GM10847 (cell line): ENCODE measurements around the gene ETFRF1.

Experiments
- POLR2A ChIP-seq: IDR thresholded peaks from 2 replicates; pipeline ENCODE4 v1.6.1; 2011; ENCODE audit not compliant: insufficient read length; ENCODE audit errors: extremely low read depth

ETFRF1 gene, protein sequence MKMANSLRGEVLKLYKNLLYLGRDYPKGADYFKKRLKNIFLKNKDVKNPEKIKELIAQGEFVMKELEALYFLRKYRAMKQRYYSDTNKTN

DNA sequence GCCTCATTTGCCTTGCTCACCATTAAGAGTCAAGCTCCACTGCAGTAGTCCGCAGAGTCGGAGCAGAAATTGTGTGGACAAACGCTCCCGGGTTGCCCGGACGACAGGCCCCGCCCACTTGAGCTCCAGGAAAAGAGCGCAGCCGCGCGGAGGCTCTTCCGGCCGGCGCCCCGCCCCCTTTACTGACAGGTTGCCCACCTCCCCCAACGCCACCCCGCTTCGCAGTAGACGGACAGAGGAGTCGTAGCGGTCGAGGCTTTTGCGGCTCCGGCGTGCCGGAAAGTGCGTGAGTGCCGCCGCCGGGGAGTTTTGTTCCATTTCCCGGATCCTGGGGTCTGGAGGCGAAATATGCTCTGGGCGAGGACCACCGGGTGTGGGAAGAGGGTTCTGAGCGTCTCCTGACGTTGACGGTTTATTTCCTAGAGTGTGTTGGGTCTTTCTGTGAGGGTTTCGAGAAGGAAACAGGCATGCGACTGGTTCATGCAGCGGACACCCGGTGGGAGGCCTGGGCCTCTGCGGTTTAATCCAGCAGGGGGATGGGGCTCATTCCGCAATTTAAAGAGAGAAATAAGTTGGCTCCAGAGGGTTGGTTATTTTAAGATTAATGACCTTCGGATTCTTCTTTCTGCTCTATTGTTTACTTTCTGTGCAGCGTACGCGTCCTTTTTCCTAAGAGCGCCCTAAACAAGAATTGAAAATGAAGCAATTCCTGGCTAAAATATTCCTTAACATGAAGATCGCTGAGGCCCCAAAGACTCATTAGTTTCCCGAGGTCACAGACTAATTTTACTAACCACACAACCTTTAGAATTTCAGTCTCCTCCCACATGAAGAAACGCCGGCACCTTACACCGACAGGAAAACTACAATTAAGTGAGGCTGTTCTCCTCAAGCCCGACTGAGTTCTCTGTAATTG lies at the start of gene ETFRF1, which contains the start of gene DNAI7:
Gene ETFRF1 (plus strand): TSS at position 182 of the 916 bp plus-strand sequence. CDS start 8,720 bp downstream, outside the sequence.
Gene DNAI7 (minus strand): TSS at position 105 of the 916 bp plus-strand sequence. CDS start 82 bp downstream, at position 23.
- TF ChIP-seq POLR2A: peak; percentile 73

DNA sequence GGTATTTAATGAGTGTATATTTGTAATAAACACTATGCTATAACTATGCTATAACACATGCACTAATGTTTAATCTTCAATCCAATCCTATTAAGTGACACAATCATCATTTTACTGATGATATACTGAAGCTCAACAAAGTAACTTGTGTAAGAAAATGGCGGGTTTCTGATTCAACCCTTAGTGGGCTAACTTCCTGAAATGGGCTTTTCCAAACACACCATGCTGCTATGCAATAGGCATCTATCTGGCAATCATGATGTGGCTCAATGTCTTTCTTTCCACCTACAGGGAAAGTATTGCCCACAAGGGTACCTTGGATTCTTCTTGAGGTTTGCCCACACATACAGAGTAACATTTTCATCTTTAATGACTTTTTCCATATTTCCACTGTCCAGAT lies 48.4 kb upstream of the ETFRF1 start:
- no peak for TF ChIP-seq POLR2A

DNA sequence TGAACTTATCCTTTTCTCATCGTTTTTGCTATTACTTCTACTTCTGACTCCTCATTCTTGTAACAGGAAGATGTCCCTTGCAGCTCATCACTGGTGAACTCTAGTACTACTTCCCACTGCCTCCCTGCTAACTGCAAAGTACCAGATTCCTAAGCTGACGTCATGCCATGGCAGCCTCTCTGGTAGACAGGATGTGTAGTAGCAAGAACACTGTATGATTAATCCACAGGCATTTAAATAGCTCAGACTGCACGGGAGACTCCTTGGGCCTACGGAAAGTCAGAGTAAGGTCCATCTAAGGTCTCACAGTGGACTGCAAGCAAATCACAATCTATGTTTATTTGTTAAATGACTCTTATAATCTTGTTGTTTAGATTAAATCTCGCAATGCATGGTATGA lies 43.6 kb upstream of the ETFRF1 start:
- TF ChIP-seq POLR2A: no peak

DNA sequence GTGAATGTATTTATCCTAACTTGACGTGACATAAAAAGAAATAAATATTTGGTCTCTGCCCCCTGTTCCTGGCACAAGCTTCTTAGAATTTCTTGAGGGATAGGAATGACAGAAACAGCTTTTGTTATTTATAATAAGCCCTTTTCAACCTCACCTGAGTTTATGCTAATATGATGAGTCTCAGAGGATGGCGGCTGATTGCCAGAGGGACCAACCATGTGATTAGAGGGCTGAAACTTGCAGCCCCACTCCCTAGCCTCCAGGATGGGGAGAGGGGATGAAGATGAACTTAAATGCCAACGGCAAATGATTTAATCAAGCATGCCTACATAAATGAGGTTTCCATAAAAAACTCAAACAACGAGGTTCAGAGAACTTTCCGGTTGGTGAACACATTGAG lies 43.0 kb upstream of the ETFRF1 start:
- TF ChIP-seq POLR2A: no peak

DNA sequence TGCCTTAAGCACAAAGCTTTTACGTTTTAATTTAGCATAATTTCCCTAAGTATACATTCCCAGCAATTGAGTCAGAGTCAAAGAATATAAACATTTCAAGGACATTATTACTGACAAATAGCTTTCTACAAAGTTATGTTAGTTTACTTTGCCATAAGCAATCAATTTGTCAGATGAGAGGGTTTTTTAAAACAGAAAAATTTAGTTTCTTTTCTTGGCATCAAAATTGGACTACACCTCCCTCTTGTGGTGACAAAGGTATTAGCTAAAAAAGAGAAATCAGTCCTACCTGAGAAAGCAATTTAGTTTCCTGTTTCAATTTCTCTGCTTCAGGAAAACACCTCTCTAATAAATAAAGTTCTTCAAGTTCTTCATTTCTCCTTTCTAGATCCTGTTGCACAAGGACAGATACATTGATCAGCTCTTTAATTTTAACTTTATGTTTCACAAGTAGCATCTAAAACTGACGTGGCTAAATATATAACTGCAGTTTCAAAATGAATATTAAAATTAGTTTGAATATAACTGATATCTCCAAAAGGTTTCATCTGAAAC lies 39.9 kb upstream of the ETFRF1 start:
- no peak for TF ChIP-seq POLR2A

DNA sequence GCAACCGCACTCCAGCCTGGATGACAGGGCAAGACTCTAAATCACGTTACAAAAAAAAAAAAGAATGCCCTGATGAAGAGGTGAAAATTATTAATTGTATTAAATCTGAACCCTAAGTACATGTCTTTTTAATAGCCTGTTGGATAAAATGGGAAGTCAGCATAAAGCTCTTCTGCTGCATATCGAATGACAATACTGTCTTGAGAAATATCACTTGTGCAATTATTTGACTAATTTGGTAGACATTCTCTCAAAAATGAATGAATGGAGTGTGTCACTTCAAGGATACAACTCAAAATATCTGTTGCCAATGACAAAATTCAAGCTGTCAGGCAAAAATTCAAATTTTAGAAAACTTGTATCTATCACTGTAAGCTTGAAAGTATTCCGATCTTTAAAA lies 39.0 kb upstream of the ETFRF1 start:
- TF ChIP-seq POLR2A: no peak

DNA sequence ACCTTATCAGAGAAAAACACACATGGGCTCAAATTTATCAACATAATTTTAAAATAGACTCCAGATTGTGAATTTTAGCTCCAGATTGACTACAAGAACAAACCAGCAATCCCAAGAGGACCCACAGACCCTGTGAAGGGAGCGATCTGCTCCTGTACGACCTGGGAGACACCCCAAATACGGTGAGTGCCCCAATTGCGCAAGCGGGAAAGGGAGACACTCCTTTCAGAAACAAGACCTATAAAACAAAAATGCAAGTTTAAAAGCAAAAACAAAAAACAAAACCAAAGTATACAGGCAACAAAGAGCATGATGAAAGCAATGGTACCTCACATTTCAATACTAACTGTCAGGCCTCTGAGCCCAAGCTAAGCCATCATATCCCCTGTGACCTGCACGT lies 32.2 kb upstream of the ETFRF1 start:
- no peak for TF ChIP-seq POLR2A

DNA sequence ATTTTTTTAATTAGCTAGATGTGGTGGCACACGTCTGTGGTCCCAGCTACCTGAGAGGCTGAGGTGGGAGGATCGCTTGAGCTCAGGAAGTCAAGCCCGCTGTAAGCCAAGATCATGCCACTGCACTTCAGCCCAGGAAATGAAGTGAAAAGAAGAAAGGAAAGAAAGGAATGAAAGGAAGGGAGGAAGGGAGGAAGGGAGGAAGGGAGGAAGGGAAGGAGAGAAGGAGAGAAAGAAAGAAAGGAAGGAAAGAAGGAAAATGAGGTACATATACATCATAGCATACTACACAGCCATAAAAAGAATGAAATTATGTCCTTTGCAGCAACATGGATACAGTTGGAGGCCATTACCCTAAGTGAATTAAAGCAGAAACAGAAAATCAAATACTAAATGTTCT lies 12.3 kb upstream of the ETFRF1 start:
- no peak for TF ChIP-seq POLR2A

DNA sequence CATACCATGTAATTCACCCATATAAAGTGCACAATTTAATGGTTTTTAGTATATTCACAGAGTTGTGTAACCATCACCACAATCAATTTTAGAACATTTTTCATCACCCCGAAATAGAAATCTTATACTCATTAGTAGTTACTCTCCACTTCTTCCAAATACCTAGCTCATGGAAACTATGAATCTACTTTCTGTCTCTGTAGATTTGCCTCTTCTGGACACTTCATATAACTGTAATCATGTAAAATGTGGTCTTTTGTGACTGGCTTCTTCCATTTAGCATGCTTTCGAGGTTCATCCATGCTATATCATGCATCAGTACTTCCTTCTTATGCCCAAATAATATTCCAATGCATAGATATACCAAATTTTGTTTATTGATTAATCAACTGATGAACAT lies 10.9 kb upstream of the ETFRF1 start:
- TF ChIP-seq POLR2A: no peak

DNA sequence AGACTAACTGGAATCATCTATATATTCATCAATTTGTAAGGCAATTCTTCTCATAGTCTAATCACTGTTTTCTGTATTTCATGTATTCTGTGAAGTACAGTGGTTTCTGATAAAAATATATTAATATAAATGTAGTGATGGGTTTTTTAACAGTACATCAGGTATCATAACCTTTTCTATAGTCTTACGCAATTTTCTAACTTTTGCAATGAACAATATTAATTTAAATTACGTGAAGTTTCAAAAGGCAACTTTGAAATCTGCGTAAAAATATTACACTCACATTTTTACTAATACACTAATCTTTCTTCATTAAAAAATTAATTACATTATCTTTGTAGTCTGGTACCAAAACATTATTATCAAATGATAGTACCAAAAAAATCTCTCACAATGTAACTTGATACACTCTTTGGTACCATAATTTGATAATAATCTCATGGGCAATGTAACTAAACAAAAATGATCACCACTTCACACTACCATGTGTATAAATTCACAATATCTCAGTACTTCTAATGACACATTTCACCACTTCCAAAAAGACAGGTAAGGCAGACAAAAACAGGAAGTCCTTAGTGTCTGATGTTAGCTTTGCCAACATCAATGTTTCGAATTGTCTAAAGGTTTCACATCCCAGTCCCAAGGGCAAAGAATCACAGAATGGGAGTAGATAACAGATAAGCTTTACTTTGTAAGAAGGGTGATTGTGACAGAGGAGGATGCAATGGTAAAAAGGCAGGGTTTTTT lies 8.8 kb upstream of the ETFRF1 start:
- TF ChIP-seq POLR2A: no peak

DNA sequence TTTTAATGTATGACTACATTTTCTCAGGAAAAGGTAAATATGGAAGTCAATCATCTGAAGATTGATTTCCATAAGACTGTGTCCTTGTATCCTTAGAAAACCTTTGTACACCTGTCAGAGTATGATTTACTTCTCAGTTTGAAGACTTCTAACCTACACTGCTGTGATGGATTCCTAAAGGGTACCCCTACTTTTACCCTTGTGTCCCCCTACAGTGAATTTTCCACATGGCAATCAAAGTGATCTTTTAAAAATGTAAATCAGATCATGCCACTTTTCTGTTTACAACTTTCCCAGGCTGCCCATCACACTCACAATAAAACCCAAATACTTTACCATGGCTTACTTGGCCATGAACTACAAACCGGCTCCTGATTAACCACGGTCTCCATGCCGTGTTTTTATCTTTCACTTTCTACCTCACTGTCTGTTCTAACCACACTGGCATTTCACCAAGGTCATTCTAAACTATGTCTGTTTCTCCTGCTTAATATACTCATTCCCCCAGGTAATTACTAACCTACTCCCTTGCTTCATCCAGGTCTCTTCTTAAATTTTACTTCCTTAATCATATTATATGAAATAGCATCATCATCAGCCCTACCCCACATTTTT lies 8.1 kb upstream of the ETFRF1 start:
- no peak for TF ChIP-seq POLR2A

DNA sequence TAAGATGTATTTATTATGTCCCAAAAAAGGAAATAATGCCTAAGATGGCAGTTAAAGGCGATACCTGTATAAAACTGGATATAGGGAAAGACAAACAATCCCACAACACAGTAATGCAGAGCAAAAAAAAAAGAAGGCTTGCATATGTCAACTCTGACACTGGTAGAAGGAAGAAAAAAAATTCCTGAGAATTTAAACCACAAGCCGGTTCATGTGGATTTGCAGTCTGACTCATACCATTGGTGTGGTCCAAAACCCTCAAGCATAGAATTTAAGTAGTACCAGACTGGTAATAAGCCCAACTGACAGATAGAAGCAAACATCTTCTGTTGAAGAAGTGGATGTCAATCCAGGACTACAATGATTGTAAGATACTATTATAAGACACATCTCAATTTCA lies 7.3 kb upstream of the ETFRF1 start:
- no peak for TF ChIP-seq POLR2A

DNA sequence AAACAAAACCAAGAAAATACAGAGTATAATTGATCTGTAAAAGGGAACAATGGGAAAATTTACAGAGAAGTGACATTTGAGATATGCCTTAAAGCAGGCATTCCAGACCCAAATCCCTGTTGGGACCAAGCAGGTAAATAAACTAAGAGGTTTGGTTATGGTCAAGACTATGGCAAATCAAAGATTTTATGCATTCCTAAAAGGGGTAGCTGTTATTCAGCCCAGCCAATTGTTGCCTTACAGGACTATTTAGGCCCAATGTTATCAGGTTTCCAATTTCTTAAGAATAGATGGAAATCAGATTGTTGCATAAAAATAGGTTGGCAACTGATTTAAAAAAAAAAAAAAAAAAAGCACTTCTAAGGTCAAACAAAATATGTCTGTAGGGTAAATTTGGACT lies 5.4 kb upstream of the ETFRF1 start:
- no peak for TF ChIP-seq POLR2A

DNA sequence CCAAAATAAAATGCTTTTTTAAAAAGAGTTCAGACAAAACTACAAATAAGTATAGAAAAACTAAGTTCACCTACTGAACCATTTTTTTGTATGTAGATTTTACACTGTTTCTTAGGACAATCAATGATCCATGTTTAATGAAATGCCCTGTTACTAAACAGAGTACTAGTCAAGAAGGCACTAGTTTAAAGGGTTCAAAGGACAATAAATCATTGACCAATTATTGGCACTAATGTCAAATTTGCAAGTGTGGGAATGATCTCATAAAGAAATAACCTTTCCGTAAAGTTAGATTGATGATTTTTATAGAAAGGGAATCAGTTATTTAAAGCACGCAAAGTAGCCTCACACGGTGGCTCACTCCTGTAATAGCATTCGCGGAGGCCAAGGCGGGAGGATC lies 4.2 kb upstream of the ETFRF1 start:
- TF ChIP-seq POLR2A: no peak

DNA sequence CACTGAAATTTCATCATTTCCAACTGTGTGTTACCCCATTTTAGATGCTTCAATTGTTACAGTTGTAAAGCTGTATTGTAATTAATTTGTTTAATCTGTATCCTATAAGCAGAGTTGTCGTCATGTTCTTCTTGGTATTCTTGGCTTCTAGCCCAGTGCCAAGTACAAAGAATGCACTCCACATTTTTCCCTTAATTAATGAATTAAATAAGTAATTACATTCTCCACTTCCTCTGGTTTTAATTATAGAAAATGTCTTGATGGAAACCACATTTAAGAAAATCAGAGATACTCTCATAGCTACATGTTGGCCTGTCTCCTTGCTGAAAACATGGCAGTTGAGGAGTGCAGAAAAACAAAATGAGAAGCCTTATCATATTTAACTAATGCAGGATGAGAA lies 823 bp upstream of the ETFRF1 start:
- no peak for TF ChIP-seq POLR2A
